ENCODE measurements around the gene C2orf69. TPM values are rescaled to one million over a fixed set of nuclear protein-coding genes. Genes with fewer than 3 reads are reported as not detected.

Gene C2orf69
- 1 to 10 TPM; 8.0 to 9.5 TPM for total RNA-seq

- no peak for TF ChIP-seq CTCF (IDR thresholded peaks at IDR 0.05)
- H3K27ac ChIP-seq = peak within 1 kb of the TSS; percentile 98 to 99
These were observed at the start of gene C2orf69 for GRCh38 chr2:199911052-199911876. C2orf69 (plus strand) TSS chr2:199911293; CDS start chr2:199911439, 146 bp downstream.

GRCh38 chr2:199862788-199863187, 48.3 kb upstream of the C2orf69 start:
- H3K4me1 ChIP-seq = no peaks in the 10 kb centered on the region
- no peaks in the 10 kb centered on the region for H3K9me3 ChIP-seq
- H3K36me3 ChIP-seq = no peaks in the 10 kb centered on the region
- no peak for TF ChIP-seq CTCF (IDR thresholded peaks at IDR 0.05)
- no peak for DNase-seq (ENCODE audit: low spot score)
- H3K4me3 ChIP-seq = no peak overlapping the region
- no peak overlapping the region for H3K27ac ChIP-seq
- H3K27me3 ChIP-seq = no peaks in the 10 kb centered on the region

More at GRCh38 chr2:199911052-199911876, at the start of gene C2orf69:
- DNase-seq (ENCODE audit: low spot score) = peak; percentile 97
- Histone ChIP-seq H3K4me3 (peak within 1 kb of the TSS; percentile 92 to 96), H3K9me3 (no peaks in the 10 kb centered on the region), H3K36me3 (no peaks in the 10 kb centered on the region), H3K27me3 (no peaks in the 10 kb centered on the region), H3K4me1 (peaks cover 0 to 26% of the 10 kb centered on the region in 2 donors)

- H3K27me3 ChIP-seq = no peaks in the 10 kb centered on the region
- H3K4me1 ChIP-seq = no peaks in the 10 kb centered on the region
- no peaks in the 10 kb centered on the region for H3K9me3 ChIP-seq
- no peak overlapping the region for H3K4me3 ChIP-seq
- TF ChIP-seq CTCF (IDR thresholded peaks at IDR 0.05) = no peak
- DNase-seq (ENCODE audit: low spot score) = no peak
- H3K27ac ChIP-seq = no peak overlapping the region
- H3K36me3 ChIP-seq = no peaks in the 10 kb centered on the region
These were observed 45.2 kb upstream of the C2orf69 start for GRCh38 chr2:199865905-199866304.

GRCh38 chr2:199868431-199869226, 42.5 kb upstream of the C2orf69 start:
- Histone ChIP-seq H3K4me1 (no peaks in the 10 kb centered on the region), H3K4me3 (no peak overlapping the region)

GRCh38 chr2:199869227-199869541, 41.9 kb upstream of the C2orf69 start:
- Histone ChIP-seq H3K27me3 (no peaks in the 10 kb centered on the region), H3K4me1 (no peaks in the 10 kb centered on the region), H3K27ac (no peak overlapping the region), H3K36me3 (no peaks in the 10 kb centered on the region), H3K4me3 (no peak overlapping the region), H3K9me3 (peaks cover 0 to 7% of the 10 kb centered on the region in 2 donors)
- no peak for DNase-seq (ENCODE audit: low spot score)
- no peak for TF ChIP-seq CTCF (IDR thresholded peaks at IDR 0.05)

More at GRCh38 chr2:199868431-199869226, 42.5 kb upstream of the C2orf69 start:
- no peak for DNase-seq (ENCODE audit: low spot score)
- no peak overlapping the region for H3K27ac ChIP-seq
- peaks cover 0 to 1% of the 10 kb centered on the region in 2 donors for H3K9me3 ChIP-seq
- H3K27me3 ChIP-seq = no peaks in the 10 kb centered on the region
- TF ChIP-seq CTCF (IDR thresholded peaks at IDR 0.05) = no peak
- no peaks in the 10 kb centered on the region for H3K36me3 ChIP-seq
